ENCODE data around the gene MIF4GD. TPM values are rescaled to one million over a fixed set of nuclear protein-coding genes. Genes with fewer than 3 reads are reported as not detected.

Gene MIF4GD
- total RNA-seq, 2 donors from 2014 or later, result 18.0 to 24.9 TPM

DNA sequence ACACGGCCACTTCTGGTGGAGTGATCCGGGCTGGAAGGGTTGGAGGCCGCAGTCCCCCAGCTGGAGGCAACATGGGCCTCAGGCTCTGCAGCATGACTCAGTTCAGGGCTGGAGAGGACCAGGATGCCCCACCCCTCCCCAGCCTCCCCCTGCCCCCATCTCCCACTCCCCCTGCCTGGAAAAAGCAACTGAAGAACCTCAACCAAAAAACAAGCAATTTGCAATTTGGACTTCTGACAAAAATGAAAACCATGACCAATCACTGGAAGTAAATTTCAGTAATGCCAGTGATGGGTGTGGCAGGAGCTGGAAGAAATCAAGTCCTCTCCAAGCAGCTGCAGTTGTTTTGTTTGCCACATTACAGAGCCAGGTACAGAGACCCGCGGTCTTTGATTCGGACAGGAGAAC, 6.6 kb upstream of the MIF4GD start:
- Histone ChIP-seq H3K36me3 (peaks cover 9% of the 10 kb centered on the region), H3K27ac (no peak overlapping the region), H3K27me3 (no peaks in the 10 kb centered on the region), H3K9me3 (no peaks in the 10 kb centered on the region), H3K4me3 (no peak overlapping the region), H3K4me1 (peaks cover 0 to 5% of the 10 kb centered on the region in 2 donors)
- no peak for TF ChIP-seq CTCF (IDR thresholded peaks at IDR 0.05)
- no peak for DNase-seq (ENCODE audit: low spot score)

DNA sequence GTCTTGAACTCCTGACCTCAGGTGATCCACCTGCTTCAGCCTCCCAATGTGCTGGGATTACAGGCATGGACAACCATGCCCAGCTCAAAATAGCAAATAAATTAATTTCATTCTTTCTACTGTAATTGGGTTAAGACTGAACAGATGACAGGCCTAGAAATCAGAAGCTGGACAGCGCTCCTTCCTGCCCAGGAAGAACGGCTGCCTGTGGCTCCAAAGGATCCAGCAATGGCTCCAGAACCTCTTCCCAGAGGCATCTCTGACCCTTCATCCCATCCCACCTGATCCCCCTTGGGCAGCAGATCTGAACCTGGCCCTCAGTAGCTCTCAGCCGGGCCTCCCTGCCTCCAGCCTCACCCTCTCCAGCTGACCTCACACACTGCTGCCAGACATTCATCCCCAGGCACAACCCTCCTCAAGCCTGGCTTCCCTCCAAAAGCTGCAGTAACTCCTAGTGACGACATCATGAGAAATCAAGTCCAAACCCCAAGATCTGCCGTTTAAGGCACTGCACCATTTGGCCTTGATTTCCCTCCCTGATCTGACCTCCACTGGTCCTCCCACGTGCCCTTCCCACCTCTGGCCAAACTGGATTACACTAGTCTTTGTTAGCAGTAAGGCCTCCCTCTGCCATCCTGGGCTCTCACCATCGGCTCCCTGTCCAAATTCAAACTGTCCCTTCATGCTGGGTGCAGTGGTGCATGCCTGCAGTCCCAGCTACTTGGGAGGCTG, 3.1 kb upstream of the MIF4GD start:
- Histone ChIP-seq H3K27me3 (no peaks in the 10 kb centered on the region), H3K36me3 (peaks cover 6% of the 10 kb centered on the region), H3K4me3 (no peak overlapping the region), H3K4me1 (peaks cover 0 to 28% of the 10 kb centered on the region in 2 donors), H3K9me3 (no peaks in the 10 kb centered on the region), H3K27ac (no peak overlapping the region)
- TF ChIP-seq CTCF (IDR thresholded peaks at IDR 0.05), result no peak
- DNase-seq (ENCODE audit: low spot score), result no peak

DNA sequence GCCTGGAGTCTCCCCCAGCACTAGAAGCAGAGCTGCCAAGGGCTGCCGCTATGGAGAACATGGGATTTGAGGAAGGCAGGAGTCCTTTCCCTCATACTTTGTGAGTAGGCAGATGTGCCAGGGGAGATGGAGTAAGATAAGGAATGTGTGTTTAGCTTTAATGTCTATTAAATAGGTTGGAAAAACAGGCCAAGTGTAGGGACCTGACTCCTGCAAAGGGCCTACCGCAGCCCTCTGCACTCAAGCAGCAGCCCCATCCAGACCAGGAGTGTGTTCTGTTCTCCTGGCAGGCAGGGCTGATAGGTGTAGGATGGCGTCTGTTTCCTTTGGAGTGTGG, 1.8 kb upstream of the MIF4GD start:
- H3K4me3 ChIP-seq, result no peak overlapping the region
- no peak for DNase-seq (ENCODE audit: low spot score)
- H3K27ac ChIP-seq, result peak overlapping the region in 1 of 2 donors; percentile 8
- H3K36me3 ChIP-seq, result peaks cover 6% of the 10 kb centered on the region
- H3K9me3 ChIP-seq, result no peaks in the 10 kb centered on the region
- H3K27me3 ChIP-seq, result no peaks in the 10 kb centered on the region
- H3K4me1 ChIP-seq, result peaks cover 0 to 30% of the 10 kb centered on the region in 2 donors
- TF ChIP-seq CTCF (IDR thresholded peaks at IDR 0.05), result no peak

- no peak for TF ChIP-seq CTCF (IDR thresholded peaks at IDR 0.05)
- H3K9me3 ChIP-seq, result no peaks in the 10 kb centered on the region
- H3K36me3 ChIP-seq, result peaks cover 5% of the 10 kb centered on the region
- H3K4me3 ChIP-seq, result peak overlapping the region; percentile 68 to 89
- H3K27ac ChIP-seq, result peak overlapping the region; percentile 83 to 99
- peaks cover 0 to 30% of the 10 kb centered on the region in 2 donors for H3K4me1 ChIP-seq
- no peaks in the 10 kb centered on the region for H3K27me3 ChIP-seq
- DNase-seq (ENCODE audit: low spot score), result no peak
Measured at GRCh38 chr17:75271955-75272847, 1.2 kb upstream of the MIF4GD start.

DNA sequence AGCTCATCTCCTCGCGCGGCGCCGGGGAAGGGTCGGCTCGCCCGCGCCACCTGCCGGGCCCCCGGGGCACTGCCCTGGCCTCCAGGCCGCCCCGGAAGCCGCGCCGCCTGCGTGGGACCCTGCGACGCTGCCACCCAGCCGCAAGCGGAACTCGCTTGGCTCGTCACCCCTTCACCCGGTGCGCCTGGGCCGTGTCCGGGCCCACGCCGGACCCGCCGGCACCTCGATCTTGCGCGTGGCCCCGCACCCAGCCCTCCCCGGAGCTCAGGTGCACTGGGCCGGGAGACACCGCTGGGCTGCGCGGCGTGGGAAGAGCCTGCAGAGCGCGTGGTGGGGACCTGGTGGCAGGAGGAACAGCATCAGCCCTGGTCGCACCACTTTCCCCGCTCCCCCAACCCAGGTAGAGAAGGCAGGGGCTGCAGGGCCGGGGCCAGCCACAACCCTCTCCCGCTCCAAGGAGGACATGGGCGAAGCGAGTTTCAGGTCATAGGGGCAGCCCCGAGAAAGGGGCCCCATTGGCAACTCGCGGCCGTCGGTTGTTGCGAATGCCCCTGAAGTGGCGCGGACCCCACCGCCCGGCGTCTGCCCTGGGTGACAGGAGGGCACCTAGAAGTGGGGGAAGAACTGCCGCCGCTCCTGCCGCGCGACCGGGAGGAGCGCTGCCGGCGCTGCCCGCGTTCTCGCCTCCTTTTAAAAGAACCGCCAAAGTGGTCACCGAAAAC, 363 bp upstream of the MIF4GD start:
- Histone ChIP-seq H3K4me3 (peak overlapping the region; percentile 68 to 89), H3K36me3 (peaks cover 10% of the 10 kb centered on the region), H3K9me3 (no peaks in the 10 kb centered on the region), H3K27ac (peak overlapping the region; percentile 83 to 99), H3K4me1 (peaks cover 0 to 30% of the 10 kb centered on the region in 2 donors), H3K27me3 (no peaks in the 10 kb centered on the region)
- peak; percentile 82 to 87 for TF ChIP-seq CTCF (IDR thresholded peaks at IDR 0.05)
- no peak for DNase-seq (ENCODE audit: low spot score)
